IMR-90 (cell line): ENCODE measurements around the gene TPM2. TPM values are rescaled to one million over a fixed set of nuclear protein-coding genes. Genes with fewer than 3 reads are reported as not detected.
A peak's percentile ranks its signal among the peaks of the same experiment; 100 is the strongest.

Experiments
- ATAC-seq: fragments of 200-7000 bp; cut with Tn5 transposase; 2 replicates; pipeline ENCODE4 v1.9.1; 2020; ENCODE audit warnings: low read depth, mild to moderate bottlenecking, moderate library complexity
- BruUV-seq: library from RNA; stranded (reverse); fragments of 400-500 nt; replicated peaks from 2 replicates; lab custom pipeline; 2021; lab: Mats Ljungman, UMichigan
- CTCF ChIA-PET: fragments of 300-600 bp; formaldehyde crosslinking; extraction: SDS; loops from one replicate; lab custom pipeline; 2021; ENCODE audit warnings: antibody characterized with exemption; lab: Yijun Ruan, JAX
- POLR2A ChIA-PET: fragments of 300-600 bp; sonication (Branson Sonifier 250); formaldehyde crosslinking; loops from one replicate; lab custom pipeline; 2022; ENCODE audit warnings: antibody characterized with exemption; ENCODE audit not compliant: unreplicated experiment; lab: Charles Lee
- DNase-seq: peaks from one replicate; pipeline ENCODE4 v3.0.0; 2013
- H2AFZ ChIP-seq: replicated peaks from 2 replicates; pipeline ENCODE3; 2013; ENCODE audit warnings: low read length, mild to moderate bottlenecking; ENCODE audit not compliant: poor library complexity
- H2AK5ac ChIP-seq: 2 replicates; pipeline ENCODE4 v1.6.1; 2013; ENCODE audit warnings: low read depth, low read length, inconsistent platforms
- H2AK9ac ChIP-seq: replicated peaks from 2 replicates; pipeline ENCODE3; 2013; ENCODE audit warnings: mild to moderate bottlenecking, low read depth, low read length, moderate library complexity; ENCODE audit not compliant: poor library complexity
- H2BK120ac ChIP-seq: 2 replicates; pipeline ENCODE4 v1.6.1; 2013; ENCODE audit warnings: low read depth, low read length, inconsistent platforms
- H2BK15ac ChIP-seq: 3 replicates; pipeline ENCODE4 v1.6.1; 2013; ENCODE audit warnings: low read depth, low read length, inconsistent platforms
- H2BK20ac ChIP-seq: 2 replicates; pipeline ENCODE4 v1.6.1; 2013; ENCODE audit warnings: low read depth, mild to moderate bottlenecking, inconsistent platforms, low read length, moderate library complexity
- H2BK5ac ChIP-seq: 2 replicates; pipeline ENCODE4 v1.6.1; 2013; ENCODE audit warnings: mild to moderate bottlenecking, low read depth, low read length, inconsistent platforms; ENCODE audit not compliant: poor library complexity, severe bottlenecking
- H3K14ac ChIP-seq: replicated peaks from 2 replicates; pipeline ENCODE4 v1.6.1; 2013; ENCODE audit warnings: low read depth, low read length, inconsistent platforms
- H3K18ac ChIP-seq: 2 replicates; pipeline ENCODE4 v1.6.1; 2013; ENCODE audit warnings: low read depth, low read length, control low read depth
- H3K23ac ChIP-seq: 2 replicates; pipeline ENCODE4 v1.6.1; 2013; ENCODE audit warnings: low read depth, low read length, inconsistent platforms
- H3K27ac ChIP-seq: 2 replicates; pipeline ENCODE4 v1.5.1; 2013; ENCODE audit warnings: mild to moderate bottlenecking, control low read depth, low read length; ENCODE audit not compliant: insufficient read depth
- H3K27me3 ChIP-seq: 2 replicates; pipeline ENCODE4 v1.6.1; 2013; ENCODE audit warnings: low read length; ENCODE audit not compliant: control insufficient read depth, insufficient read depth
- H3K36me3 ChIP-seq: 2 replicates; pipeline ENCODE4 v1.6.1; 2013; ENCODE audit warnings: low read length, mixed read lengths; ENCODE audit not compliant: control insufficient read depth, insufficient read depth
- H3K4ac ChIP-seq: 2 replicates; pipeline ENCODE4 v1.6.1; 2013; ENCODE audit warnings: low read depth, low read length, inconsistent platforms
- H3K4me1 ChIP-seq: 2 replicates; pipeline ENCODE4 v1.6.1; 2013; ENCODE audit warnings: low read length, mixed read lengths; ENCODE audit not compliant: control insufficient read depth, insufficient read depth
- H3K4me2 ChIP-seq: 2 replicates; pipeline ENCODE4 v1.6.1; 2013; ENCODE audit warnings: low read depth, mild to moderate bottlenecking, control low read depth, low read length, moderate library complexity
- H3K4me3 ChIP-seq: 2 replicates; pipeline ENCODE4 v1.5.1; 2013; ENCODE audit warnings: low read depth, mild to moderate bottlenecking, control low read depth, low read length, moderate library complexity; ENCODE audit not compliant: insufficient read depth
- H3K56ac ChIP-seq: 2 replicates; pipeline ENCODE4 v1.6.1; 2013; ENCODE audit warnings: low read length, inconsistent platforms; ENCODE audit not compliant: insufficient read depth; ENCODE audit errors: extremely low read depth
- H3K79me1 ChIP-seq, 2 experiments: 2 replicates each; pipeline ENCODE4 v1.6.1; 2013; ENCODE audit warnings: low read length in 2 of 2, inconsistent platforms in 1 of 2, low read depth in 1 of 2
- H3K9ac ChIP-seq: 2 replicates; pipeline ENCODE4 v1.6.1; 2013; ENCODE audit warnings: low read depth, low read length, control low read depth
- H3K9me1 ChIP-seq: 2 replicates; pipeline ENCODE4 v1.6.1; 2013; ENCODE audit warnings: low read length, inconsistent platforms; ENCODE audit not compliant: insufficient read depth
- H3K9me3 ChIP-seq: 2 replicates; pipeline ENCODE4 v1.6.1; 2013; ENCODE audit warnings: low read length; ENCODE audit not compliant: control insufficient read depth, insufficient read depth
- H4K20me1 ChIP-seq: 2 replicates; pipeline ENCODE4 v1.6.1; 2013; ENCODE audit warnings: low read length, inconsistent platforms; ENCODE audit not compliant: insufficient read depth
- H4K5ac ChIP-seq: 2 replicates; pipeline ENCODE4 v1.6.1; 2013; ENCODE audit warnings: mild to moderate bottlenecking, low read depth, low read length, control low read depth
- H4K8ac ChIP-seq, 2 experiments: 2 replicates each; pipeline ENCODE4 v1.6.1; 2013; ENCODE audit warnings: low read depth in 2 of 2, low read length in 2 of 2, control low read depth in 1 of 2, inconsistent platforms in 1 of 2
- H4K91ac ChIP-seq: 2 replicates; pipeline ENCODE4 v1.6.1; 2013; ENCODE audit warnings: low read depth, low read length, inconsistent platforms; ENCODE audit not compliant: insufficient read depth
- BHLHE40 ChIP-seq: fragments of 150-350 bp; IDR thresholded peaks from 2 replicates; pipeline ENCODE4 v1.6.1; 2016; ENCODE audit warnings: mild to moderate bottlenecking, low read depth, low read length
- CEBPB ChIP-seq: IDR thresholded peaks from 2 replicates; pipeline ENCODE4 v1.6.1; 2012; ENCODE audit warnings: low read depth, low read length, improper control_type of control experiment
- CHD1 ChIP-seq: IDR thresholded peaks from 2 replicates; pipeline ENCODE4 v1.6.1; 2012; ENCODE audit warnings: low read depth, low read length, improper control_type of control experiment
- CTCF ChIP-seq: conservative IDR thresholded peaks from 2 replicates; pipeline ENCODE4 v1.5.1; 2012; ENCODE audit warnings: mild to moderate bottlenecking, low read depth, low read length, improper control_type of control experiment
- ELK1 ChIP-seq: fragments of 150-350 bp; IDR thresholded peaks from 2 replicates; pipeline ENCODE4 v1.6.1; 2016; ENCODE audit warnings: low read depth, mild to moderate bottlenecking, low read length, moderate library complexity, borderline replicate concordance
- FOS ChIP-seq: fragments of 150-350 bp; IDR thresholded peaks from 2 replicates; pipeline ENCODE4 v1.6.1; 2016; ENCODE audit warnings: low read depth, low read length
- MAZ ChIP-seq: IDR thresholded peaks from 2 replicates; pipeline ENCODE4 v1.6.1; 2012; ENCODE audit warnings: low read depth, mild to moderate bottlenecking, low read length, improper control_type of control experiment, moderate library complexity, borderline replicate concordance
- MXI1 ChIP-seq: IDR thresholded peaks from 2 replicates; pipeline ENCODE4 v1.6.1; 2012; ENCODE audit warnings: low read depth, mild to moderate bottlenecking, low read length, moderate library complexity, borderline replicate concordance
- NFE2L2 ChIP-seq: fragments of 150-350 bp; IDR thresholded peaks from 2 replicates; pipeline ENCODE4 v1.6.1; 2016; ENCODE audit warnings: low read depth, mild to moderate bottlenecking, low read length
- RAD21 ChIP-seq: IDR thresholded peaks from 2 replicates; pipeline ENCODE4 v1.6.1; 2012; ENCODE audit warnings: low read length, improper control_type of control experiment
- RCOR1 ChIP-seq: IDR thresholded peaks from 2 replicates; pipeline ENCODE4 v1.6.1; 2012; ENCODE audit warnings: mild to moderate bottlenecking, low read length, improper control_type of control experiment; ENCODE audit not compliant: insufficient replicate concordance
- RFX5 ChIP-seq: IDR thresholded peaks from 2 replicates; pipeline ENCODE4 v1.8.0; 2012; ENCODE audit warnings: low read depth, mild to moderate bottlenecking, low read length, moderate library complexity
- SMC3 ChIP-seq: fragments of 150-350 bp; IDR thresholded peaks from 2 replicates; pipeline ENCODE4 v1.6.1; 2016; ENCODE audit warnings: low read depth, mild to moderate bottlenecking, antibody characterized with exemption, low read length, moderate library complexity
- USF2 ChIP-seq: fragments of 150-350 bp; IDR thresholded peaks from 2 replicates; pipeline ENCODE4 v1.6.1; 2017; ENCODE audit warnings: mild to moderate bottlenecking, antibody characterized with exemption, low read length, low read depth
- WGBS, 2 experiments: methylation state at CpG; one replicate each; pipeline versions ENCODE4 v1.1.5 to v1.1.7; 2013; ENCODE audit warnings: missing lambda C conversion rate in 2 of 2; ENCODE audit not compliant: insufficient read length in 1 of 2; ENCODE audit errors: extremely low coverage in 2 of 2; 5-methylcytosine and 5-hydroxymethylcytosine counted together
- dilution Hi-C: fragments of 300-500 bp; cut with HindIII; formaldehyde crosslinking; loops from one replicate; pipeline ENCODE4 v1.14.3; 2018; ENCODE audit warnings: low sequenced_read_pairs; ENCODE audit not compliant: unreplicated experiment
- in situ Hi-C: fragments of 300-500 bp; cut with MboI; formaldehyde crosslinking; loops from 3 replicates; pipeline ENCODE4 v1.14.3; 2019; ENCODE audit warnings: low sequenced_read_pairs, inconsistent platforms, mixed read lengths
- intact Hi-C: fragments of 100-400 bp; cut with micrococcal nuclease; formaldehyde crosslinking; loops from 2 replicates; pipeline ENCODE4 v1.10.0; 2022
- polyA plus RNA-seq, 3 experiments: library from polyadenylated mRNA; depleted of rRNA; stranded (reverse); fragments of >200 nt; gene quantifications; 2 replicates each; pipeline ENCODE4 v1.2.3, GENCODE V29; 2012; ENCODE audit warnings: low replicate concordance in 1 of 3
- total RNA-seq: library from RNA; depleted of rRNA; stranded (reverse); fragments of >200 nt; gene quantifications from 2 replicates; pipeline ENCODE4 v1.2.3, GENCODE V29; 2012

TPM2 gene
- total and polyA plus RNA-seq, 2 of the 4 experiments (the other 2 are of a cell fraction) = 960 to 2,500 TPM

GRCh38 chr9:35661756-35662350 is 27.9 kb downstream of the TPM2 start:
- H4K8ac ChIP-seq = no peak overlapping the region; a peak in 1 of 4 replicates
- no CpG with 5 or more reads among the region's 3 CpGs for WGBS, 2 experiments
- H4K5ac ChIP-seq = 0 out of 2 replicates have a peak overlapping the region, but pooled peaks have one; percentile 12
- H3K23ac ChIP-seq = peak overlapping the region; percentile 4; the same call in 1 of the 2 replicates
- intact Hi-C loops = no loop called here
- peaks cover 11% of the 10 kb centered on the region for H3K36me3 ChIP-seq
- dilution Hi-C loops = no loop called here
- H3K18ac ChIP-seq = no peak overlapping the region
- H3K27me3 ChIP-seq = no peaks in the 10 kb centered on the region
- no peak overlapping the region for H2BK15ac ChIP-seq
- no peak overlapping the region for H3K4me3 ChIP-seq
- H3K4ac ChIP-seq = peak overlapping the region; percentile 22; the same call in 1 of the 2 replicates
- POLR2A ChIA-PET = interaction anchor here (1.1 to 2.1 kb wide), 7 partner anchors 16 to 87 kb away, joined by 4 to 14 read pairs (median 7); no protein-coding TSS in a partner anchor
- no peak for DNase-seq
- BruUV-seq = no TSS peak
- H3K4me1 ChIP-seq = peaks cover 19% of the 10 kb centered on the region
- H4K20me1 ChIP-seq = peaks cover 3% of the 10 kb centered on the region; the same call in 1 of the 2 replicates
- peak overlapping the region; percentile 20 for H2BK5ac ChIP-seq
- no peak overlapping the region for H3K14ac ChIP-seq
- H3K4me2 ChIP-seq = no peak overlapping the region
- in situ Hi-C loops = no loop called here
- H2BK20ac ChIP-seq = no peak overlapping the region
- CTCF ChIA-PET = interaction anchor here (0.5 to 2.1 kb wide), 11 partner anchors 8 to 163 kb away, joined by 3 to 11 read pairs (median 5); partner anchors contain the start of genes CREB3, TLN1 and TPM2
- H3K9me3 ChIP-seq = no peaks in the 10 kb centered on the region
- H3K9me1 ChIP-seq = peaks cover 15% of the 10 kb centered on the region
- no peak for ATAC-seq
- peak overlapping the region; percentile 60 for H2AK5ac ChIP-seq
- no peak overlapping the region for H2AFZ ChIP-seq
- H2AK9ac ChIP-seq = no peak overlapping the region
- H3K56ac ChIP-seq = no peak overlapping the region
- H2BK120ac ChIP-seq = 0 out of 2 replicates have a peak overlapping the region, but pooled peaks have one; percentile 1
- H3K27ac ChIP-seq = peak overlapping the region; percentile 18; the same call in 1 of the 2 replicates
- H3K9ac ChIP-seq = peak overlapping the region; percentile 5; the same call in 1 of the 2 replicates
- H3K79me1 ChIP-seq = peaks cover 30 to 65% of the 10 kb centered on the region in 2 experiments; a peak in 3 of 4 replicates
- peak overlapping the region; percentile 30 for H4K91ac ChIP-seq
- TF ChIP-seq MAZ (no peak), NFE2L2 (no peak), RFX5 (no peak), SMC3 (no peak), ELK1 (no peak), USF2 (no peak), CTCF (no peak), RAD21 (no peak), CEBPB (no peak), MXI1 (no peak), BHLHE40 (no peak), FOS (no peak), CHD1 (no peak), RCOR1 (no peak)
